HG03571 (cell line): ENCODE data around the gene COPRS.

Experiments used
- ATAC-seq: cut with Tn5 transposase; IDR thresholded peaks from one replicate; pipeline ENCODE4 v1.9.1; 2021; ENCODE audit not compliant: unreplicated experiment

COPRS gene

GRCh38 chr17:31858642-31859486 lies at the start of gene COPRS:
COPRS (minus strand) TSS chr17:31859244; CDS start chr17:31859199, 45 bp downstream.
- ATAC-seq: no peak

GRCh38 chr17:31908386-31908785 lies 49.3 kb upstream of the COPRS start:
- no peak for ATAC-seq

- ATAC-seq: no peak
These were observed 48.4 kb upstream of the COPRS start for GRCh38 chr17:31907342-31907962.

GRCh38 chr17:31903401-31903800 lies 44.4 kb upstream of the COPRS start:
- no peak for ATAC-seq

- ATAC-seq: no peak
These were observed 43.6 kb upstream of the COPRS start for GRCh38 chr17:31902693-31903092.

GRCh38 chr17:31900877-31901276 lies 41.8 kb upstream of the COPRS start:
- no peak for ATAC-seq

- ATAC-seq: no peak
These were observed 29.1 kb upstream of the COPRS start for GRCh38 chr17:31888124-31888523.

- ATAC-seq: no peak
These were observed 23.5 kb upstream of the COPRS start for GRCh38 chr17:31882571-31882970.

GRCh38 chr17:31880311-31880710 lies 21.3 kb upstream of the COPRS start:
- ATAC-seq: no peak

- ATAC-seq: no peak
These were observed 19.6 kb upstream of the COPRS start for GRCh38 chr17:31878703-31879073.

- ATAC-seq: no peak
These were observed 19.1 kb upstream of the COPRS start for GRCh38 chr17:31877911-31878702.

- no peak for ATAC-seq
These were observed 18.3 kb upstream of the COPRS start for GRCh38 chr17:31877341-31877740.

GRCh38 chr17:31875081-31875480 lies 16.0 kb upstream of the COPRS start:
- ATAC-seq: no peak

GRCh38 chr17:31869797-31870568 lies 10.9 kb upstream of the COPRS start:
- ATAC-seq: no peak

- no peak for ATAC-seq
These were observed 10.0 kb upstream of the COPRS start for GRCh38 chr17:31869031-31869430.

GRCh38 chr17:31859487-31860008 lies 504 bp upstream of the COPRS start:
- ATAC-seq: no peak

- ATAC-seq: no peak
These were observed 963 bp downstream of the COPRS start for GRCh38 chr17:31857920-31858641.

- ATAC-seq: no peak
These were observed 2.3 kb downstream of the COPRS start for GRCh38 chr17:31856750-31857149.

- no peak for ATAC-seq
These were observed 4.4 kb downstream of the COPRS start for GRCh38 chr17:31854672-31855071.

- no peak for ATAC-seq
These were observed 5.1 kb downstream of the COPRS start for GRCh38 chr17:31853911-31854470.
